IPS DF 4.7 (cell line): ENCODE results near the gene CABP7.

Experiments used
- DNase-seq: peaks from one replicate; pipeline ENCODE4 v3.0.0-alpha.2; 2013; ENCODE audit warnings: low spot score; ENCODE audit errors: extremely low read depth

Gene CABP7

DNA sequence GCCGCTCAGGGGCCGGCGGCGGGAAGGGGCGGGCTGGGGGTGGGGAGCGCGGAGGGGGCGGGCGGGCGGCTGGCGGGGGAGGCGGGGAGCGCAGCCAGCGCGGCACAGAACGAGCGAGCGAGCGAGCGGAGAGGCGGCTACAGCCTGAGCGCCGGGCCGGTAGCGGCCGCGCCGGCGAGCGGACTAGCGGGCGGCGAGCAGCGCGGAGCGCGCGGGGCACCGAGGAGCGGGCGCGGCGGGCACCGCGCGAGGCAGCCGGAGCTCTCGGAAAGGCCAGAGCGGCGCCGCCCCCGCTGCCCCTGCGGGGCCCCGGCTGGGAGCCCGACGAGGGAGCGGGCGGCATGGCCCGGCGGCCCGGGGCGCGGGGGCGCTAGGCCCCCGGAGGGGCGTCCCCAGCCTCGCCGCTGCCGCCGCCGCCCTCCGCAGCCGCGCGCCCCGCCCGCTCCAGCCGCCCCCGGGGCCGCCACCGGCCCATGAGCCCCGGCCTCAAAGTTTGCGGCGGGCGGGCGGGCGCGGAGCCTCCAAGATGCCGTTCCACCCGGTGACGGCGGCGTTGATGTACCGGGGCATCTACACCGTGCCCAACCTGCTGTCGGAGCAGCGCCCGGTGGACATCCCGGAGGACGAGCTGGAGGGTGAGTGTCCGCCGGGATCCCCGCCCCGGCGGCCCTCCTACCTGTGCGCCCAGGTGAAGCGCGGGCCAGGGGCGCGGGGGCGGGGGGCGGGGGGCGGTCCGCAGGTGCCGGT, at the start of gene CABP7:
Gene CABP7 (plus strand): TSS at position 105 of the 747 bp plus-strand sequence. CDS start 422 bp downstream, at position 527.
- no peak for DNase-seq

DNA sequence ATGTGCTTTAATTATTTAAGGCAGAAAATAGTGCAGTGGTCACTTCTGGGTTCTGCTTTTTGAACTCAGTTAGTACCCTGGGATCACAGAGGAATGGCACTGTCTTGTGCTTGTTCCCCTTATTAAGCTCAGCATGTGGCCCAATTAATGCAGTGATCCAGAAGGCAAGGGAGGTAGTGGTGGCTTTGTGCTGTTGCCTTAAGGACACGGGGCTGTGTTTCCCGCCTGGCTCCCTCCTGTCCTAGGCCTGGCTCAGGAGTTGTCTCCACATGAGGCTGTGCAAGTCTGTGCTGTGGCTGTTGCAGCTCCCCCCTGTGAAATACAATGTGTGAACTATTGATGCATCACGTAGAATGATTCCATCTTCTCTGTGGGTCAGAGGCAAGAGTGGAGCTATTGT, 49.2 kb upstream of the CABP7 start:
- no peak for DNase-seq

DNA sequence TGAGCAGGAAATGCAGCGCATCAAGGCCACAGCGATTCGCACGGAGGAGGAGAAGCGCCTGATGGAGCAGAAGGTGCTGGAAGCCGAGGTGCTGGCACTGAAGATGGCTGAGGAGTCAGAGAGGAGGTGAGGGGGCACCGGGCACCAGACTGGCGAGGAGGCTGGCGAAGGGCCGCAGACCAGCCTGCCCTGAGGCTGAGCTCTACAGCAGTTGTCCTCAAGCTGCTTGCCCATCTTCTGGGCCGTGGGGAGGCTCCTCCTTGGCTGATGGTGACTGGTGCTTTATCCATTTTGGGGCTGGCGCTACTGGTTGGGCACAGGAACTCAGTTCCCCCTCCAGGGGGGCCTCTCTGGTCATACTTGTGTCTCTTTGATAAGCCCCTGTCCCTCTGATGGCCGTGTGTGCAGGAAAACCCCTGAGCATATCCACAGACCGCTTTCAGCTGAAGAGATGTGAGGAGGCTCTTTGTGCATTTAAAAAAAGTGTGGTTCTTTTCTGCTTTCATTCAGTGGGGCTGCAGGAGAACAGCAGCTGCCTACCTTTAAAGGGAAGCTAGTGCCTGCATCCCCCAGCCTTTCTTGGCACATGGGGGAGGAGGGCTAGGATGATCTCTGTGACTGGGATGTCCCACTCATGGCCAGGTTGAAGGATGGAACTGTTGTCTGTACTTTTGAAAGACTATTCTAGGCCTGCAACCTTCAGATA, 46.3 kb upstream of the CABP7 start:
- no peak for DNase-seq

DNA sequence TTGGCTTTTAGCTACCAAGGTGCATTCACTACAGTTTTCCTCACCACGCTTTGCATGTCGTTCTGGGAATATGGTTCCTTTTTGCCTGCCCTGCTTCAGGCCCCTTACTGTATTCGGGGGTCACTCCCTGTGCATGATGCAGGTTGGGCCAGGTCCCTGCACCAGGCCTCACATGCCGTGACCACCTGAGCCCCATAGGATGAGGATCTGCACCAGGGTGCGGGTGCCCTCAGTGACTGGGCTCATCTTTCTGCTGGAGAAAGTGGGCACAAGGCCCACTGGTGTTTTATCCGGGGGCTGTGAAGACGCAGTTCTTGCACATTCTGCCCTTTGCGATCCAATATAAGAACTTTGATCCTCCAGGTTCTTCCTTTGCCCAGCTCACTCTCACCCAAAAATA, 45.7 kb upstream of the CABP7 start:
- no peak for DNase-seq

DNA sequence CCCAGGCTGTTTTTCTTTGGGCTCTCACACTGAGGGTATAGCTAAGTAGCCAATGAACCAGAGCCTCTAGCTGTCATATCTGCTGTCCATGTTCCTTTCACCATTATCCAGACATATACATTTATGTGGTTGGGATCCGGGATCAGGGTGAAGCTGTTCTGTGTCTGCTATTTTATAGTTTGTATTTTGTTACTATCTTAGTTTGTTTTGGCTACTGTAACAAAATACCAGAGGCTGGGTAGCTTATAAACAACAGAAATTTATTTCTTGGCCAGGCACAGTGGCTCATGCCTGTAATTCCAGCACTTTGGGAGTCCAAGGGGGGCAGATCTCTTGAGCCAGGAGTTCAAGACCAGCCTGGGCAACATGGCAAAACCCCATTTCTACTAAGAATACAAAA, 40.5 kb upstream of the CABP7 start:
- DNase-seq, result no peak

DNA sequence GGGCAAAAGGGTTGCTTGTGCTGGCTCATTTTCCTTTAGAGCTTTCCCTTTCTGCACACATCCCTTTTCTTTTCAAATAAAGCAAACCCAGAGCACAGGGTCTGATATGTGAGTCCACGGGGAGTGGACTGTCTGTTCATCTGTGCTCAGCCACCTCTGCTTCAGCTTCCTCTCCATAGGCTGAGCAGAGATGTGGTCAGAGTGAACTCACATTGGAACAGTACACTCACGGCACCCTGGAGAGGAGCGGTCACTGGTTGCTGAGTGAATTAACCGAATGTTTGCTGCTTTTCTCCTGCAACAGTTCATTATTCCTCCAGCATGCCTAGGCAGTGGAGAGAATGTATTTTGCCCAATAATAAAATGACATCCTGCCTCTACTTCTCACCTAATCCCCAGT, 36.3 kb upstream of the CABP7 start:
- DNase-seq, result no peak

DNA sequence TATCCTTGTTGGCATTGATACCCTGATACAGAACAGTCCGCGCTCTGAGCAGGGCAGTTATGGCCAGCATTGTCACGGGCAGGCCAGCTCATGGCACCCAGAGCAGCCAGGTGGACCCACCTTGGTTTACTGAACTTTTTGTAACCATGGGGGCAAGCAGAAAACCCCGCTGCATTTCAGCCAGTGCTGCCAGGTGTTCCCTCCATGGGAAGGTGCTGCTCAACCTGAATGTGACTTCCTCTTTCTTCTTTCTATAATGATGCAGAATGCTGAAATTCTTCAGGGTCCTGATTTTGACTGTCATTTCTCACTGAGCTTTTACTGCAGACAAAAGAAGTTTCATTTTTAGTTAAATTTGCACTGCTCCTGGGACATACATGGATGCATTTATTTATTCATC, 35.6 kb upstream of the CABP7 start:
- no peak for DNase-seq

DNA sequence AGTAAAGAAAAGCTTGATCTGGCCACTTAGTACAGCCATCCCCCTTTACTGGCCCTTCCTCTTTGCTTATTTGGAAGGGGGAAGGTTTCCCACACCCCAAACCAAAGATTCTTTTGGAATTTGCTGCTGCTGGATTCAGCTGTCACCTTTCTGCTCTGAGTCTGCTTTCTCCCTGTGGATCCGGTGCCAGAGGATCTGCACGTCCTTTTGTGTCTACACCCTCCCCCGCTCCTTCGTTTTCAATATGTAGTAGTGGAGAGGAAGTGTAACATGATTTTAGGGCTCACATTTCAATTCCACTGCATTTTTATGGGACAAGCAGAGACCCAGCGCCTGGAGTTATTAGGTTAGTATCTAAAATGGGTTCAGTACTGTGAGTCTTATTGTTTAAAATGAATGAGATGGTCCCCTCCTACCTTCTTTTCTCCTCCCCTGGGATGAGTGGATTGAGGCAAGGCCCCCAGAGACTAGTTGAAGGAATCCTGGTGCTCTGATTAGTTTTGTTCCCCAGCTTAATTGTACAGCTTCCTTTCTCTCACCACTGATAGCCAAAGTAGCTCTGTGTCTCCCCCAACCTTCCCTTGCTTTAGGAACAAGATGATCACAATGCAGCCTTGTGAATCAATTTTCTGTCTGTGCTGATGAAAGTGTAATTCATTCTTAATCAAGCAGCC, 30.5 kb upstream of the CABP7 start:
- DNase-seq, result no peak

DNA sequence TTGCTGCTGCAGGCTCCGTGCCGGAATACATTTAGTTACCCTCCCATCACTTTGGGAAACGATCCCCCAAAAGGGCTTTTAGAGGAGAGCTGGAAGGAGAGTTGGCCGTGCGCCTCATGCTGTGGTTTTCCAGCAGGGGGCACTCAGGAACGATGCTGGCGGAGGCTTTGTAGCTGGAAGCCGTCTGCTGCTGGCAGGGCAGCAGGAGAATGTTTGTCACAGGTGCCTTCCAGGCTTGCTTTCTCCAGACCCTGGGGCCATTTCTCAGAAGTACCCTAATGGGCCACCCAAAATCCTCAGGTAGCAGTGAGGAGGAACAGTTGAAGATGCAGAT, 30.0 kb upstream of the CABP7 start:
- no peak for DNase-seq

DNA sequence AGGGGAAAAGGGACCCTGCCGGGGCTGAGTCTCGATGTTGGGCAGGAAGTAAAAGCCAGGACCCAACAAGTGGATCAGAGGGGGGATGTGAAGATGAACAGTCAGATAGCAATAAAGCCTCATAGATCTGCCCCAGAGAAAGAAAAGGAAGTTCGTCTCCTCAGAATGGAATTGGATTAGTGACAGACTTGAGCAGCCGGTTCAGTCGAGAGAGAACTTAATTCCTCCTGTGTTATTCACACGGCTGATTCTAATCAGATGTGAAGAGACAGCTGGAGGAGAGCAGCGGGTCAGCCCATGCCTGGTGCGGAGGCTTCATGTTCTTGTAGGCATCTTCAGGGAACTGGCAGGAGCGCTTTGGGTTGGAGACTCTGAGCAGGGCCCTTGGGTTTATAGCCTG, 29.3 kb upstream of the CABP7 start:
- DNase-seq, result no peak

DNA sequence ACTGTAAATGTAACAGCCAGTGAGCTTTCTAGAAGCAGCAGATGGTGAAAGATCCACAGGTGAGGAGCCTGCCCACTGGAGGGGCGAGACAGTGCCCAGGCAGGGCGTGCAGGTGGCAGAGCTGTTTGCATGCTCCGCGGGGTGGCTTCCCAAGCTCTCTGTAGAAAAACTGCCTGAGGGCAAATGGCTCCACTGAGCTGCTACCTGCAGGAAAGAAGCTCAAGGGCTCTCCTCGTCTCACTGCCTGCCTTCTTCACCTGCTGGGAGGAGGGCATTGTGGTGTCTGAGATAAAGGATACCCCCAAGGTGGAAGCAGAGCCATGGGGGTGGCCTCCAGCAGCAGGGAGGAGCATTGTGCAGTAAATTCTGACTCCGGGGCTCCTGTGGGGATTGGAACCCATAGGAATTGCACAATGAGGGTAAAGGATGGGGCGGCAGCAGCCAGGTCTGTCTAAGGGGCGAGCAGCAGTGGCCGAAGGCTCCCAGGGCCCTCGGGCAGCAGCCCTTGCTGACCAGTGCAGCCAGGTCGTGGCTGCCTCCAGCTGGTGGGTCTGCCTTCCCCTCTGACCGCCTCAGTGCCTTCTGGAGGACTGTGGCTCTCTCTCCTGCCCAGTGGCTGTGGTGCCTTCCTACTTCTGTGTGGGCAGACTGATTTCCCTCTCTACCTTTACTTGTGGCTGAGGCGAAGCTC, 28.0 kb upstream of the CABP7 start:
- DNase-seq, result no peak

DNA sequence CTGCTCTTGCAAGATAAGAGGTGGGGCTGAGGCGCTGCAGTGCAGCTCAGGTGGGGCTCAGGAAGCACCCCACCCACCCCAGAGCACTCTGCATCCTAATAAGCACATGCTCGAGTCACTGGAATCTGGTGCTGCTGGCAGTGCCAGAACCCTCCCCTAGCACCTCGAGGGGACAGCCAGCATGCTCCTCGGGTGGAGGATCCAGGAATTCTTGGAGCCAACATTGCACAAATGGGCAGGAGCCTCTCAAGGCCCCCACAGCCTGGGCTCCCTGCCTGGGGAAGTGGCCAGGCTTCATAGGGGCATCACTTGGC, 27.5 kb upstream of the CABP7 start:
- no peak for DNase-seq

DNA sequence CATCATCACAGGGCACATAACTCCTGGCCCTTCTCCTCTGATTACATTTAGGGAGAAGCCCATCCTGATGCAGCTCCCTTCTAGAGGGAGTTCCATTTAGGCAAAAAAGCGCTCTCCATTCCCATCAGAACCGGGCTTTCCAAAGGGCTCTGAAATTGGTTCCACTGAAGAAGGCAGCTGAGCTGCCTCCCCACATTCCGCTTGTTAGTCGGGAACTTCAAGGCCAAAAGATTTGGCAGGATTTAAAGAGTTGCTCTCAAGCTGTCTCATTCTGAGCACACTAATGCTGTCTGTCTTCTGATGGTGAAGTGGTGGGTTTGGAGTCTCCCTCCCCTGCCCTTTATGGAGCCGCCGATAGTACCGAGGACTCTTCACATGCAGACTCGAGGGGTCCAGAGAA, 26.6 kb upstream of the CABP7 start:
- DNase-seq, result no peak

DNA sequence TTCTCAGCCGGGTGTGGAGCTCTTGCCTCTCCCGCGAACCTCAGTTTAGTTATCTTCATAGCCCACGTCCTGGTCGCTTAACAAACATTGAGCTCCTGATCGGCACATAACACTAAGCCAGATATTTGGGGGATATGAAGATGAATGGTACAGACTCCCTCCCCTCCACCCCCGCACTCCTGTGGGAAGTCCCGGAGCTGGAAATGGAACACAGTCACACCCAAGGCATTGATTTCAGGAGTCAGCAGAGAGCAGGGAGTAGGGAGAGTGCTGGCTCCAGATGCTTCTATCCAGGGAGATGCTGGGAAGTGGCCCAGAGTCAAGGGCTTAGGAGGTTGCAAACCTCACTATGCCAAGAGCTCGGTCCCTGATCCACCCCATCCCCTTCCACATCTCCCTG, 26.1 kb upstream of the CABP7 start:
- no peak for DNase-seq

DNA sequence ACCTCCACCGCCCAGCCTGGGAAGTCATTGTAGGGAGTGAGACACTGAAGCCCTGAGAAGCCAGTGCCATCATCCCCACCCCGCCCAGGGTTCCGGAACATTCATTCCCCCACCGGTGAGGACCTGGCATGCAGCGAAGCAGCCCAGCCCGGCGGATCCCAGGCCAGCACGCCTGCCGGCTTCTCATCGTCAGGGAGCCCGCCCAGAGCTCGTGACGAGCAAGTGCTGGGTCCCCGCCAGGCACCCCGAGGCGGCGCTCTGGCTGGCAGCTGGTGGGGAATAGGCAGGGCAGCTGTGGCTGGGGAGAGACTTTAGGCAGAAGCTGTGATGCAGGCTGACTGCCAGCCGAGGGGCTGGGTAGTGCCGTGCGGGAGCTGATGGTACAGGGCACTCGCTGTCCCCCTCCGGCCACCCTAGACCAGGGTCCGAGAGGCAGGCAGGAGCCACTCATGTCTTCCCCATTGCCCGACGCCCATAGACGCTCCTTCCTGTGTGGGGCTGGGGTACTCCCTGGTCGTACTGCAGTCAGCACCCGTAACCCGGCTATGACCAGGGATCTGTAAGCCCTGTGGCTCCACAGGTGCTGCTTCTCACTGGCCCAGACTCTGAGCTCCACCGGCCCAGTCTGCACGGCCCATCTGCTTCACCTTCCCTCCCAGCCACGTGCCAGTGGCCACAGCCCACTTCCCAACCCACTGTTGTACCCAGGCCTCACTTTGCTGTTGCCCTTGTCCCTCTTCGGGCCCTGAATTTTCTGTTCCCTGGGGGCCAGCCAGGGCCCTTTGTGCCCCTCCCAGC, 24.5 kb upstream of the CABP7 start:
- no peak for DNase-seq

DNA sequence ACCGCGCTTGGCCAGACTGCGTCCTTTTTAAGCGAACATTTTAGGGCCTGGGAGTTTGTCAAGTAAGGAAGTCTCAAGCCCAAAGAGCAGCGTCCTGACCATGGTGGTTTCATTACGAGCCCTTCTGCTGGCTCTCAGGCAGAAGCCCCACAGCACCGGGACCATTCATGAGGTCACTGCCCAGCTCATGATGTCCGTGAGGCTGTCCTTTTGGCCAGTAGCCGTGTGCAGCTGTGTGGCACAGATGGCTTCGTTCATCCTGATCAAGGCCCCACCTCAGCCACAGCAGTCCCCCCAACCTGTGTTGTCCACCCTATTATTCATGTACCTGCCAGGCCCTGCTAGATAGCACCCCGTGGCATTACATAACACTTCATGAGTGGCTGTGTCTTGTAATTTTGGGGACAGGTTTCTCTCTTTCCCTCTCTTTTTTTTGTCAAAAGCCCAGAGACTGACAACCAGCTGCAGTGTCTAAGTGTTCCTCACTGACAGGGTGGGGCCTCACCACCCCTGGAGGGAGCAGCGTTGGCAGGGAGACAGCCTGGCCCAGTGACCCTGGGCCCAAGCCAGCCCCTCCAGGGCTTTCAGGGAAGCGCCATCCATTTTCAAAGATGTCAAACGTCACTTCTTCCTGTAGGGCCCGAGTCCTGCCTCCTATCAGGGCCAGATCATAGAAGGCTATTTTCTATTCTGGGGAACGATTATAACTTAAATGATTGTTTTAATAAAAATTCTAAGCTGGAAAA, 21.8 kb upstream of the CABP7 start:
- DNase-seq, result no peak

DNA sequence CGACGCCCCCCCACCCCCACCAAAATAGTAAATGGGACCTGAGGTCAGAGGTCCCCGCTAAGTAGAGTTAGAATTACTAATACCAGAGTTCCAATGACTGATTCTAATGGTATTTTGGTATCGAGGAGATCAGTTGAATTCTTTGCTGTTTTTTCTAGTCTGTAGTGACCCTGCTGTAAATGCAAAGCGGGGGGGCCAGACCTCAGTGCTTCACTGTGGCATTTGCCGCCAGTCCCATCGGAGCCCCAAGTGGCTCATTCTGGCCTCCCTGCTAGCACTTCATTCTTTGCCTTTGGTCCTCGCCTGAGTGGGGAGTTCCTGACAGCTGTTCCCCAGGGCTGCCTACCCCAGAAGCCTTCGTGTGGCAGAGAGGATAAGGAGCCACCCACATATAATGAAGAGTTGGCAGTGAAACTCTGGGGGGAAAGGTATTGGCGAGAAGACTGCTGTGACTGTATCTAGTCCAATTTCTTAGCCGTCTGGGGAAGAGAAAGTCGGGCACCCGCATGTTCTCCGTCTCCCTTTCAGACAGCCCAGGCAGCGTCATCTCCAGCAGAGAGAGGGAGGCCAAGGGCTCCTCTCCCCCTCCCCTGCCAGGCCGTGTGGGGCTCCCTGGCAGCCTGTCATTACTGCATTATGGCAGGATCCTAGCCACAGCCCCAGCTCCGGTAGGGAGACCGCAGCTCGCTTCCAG, 19.4 kb upstream of the CABP7 start:
- DNase-seq, result no peak

DNA sequence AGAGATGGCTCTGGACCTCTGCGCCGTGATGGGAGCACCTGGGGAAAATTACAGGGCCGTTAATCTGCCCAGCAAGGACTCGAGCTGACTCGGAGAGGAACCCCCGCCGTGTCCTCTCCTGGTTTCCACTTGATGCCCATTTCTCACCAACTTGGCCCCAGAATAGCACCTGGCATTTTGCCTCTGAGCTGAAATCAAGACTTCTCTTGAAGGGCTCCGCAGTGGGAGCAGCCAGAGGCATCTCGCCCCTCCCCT, 19.0 kb upstream of the CABP7 start:
- no peak for DNase-seq

DNA sequence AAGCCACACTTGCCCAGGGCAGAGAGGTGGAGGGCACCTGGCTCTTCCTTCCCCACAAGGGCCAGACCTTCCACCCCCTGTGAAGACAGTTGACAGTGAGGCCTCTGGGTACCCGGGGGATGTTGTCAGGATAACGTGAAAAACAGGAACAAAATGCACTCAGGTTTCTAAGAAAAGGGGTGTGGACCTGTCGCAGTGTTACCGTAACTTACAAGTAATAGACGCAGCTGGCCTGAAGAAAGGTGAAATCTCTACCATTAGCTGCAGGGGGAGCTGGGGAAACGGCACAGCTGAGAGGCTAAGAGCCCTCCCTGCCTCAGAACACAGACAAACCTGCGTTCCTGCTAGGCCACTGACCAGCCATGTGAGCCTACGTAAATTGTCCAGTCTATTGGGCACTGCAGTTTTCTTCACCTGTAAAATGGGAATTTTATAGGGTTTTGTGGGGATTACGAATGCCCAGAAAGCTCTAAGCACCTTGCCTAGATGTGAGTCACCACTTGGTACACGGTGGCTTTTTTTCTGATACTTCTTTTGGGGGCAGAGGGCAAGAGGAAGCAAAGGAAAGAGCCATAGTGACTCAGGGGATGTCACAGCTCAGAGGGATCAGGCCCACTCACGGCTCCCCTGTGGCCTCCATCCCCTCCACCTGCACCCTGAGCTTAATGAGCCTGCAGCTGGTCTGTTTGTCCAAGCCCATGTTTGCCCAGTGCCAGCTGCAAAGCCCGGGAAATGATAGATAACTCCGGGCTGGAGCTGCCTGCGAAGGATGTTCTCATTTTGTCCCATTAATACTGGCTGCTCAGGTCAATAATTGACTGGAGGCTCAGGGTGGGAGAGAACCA, 18.4 kb upstream of the CABP7 start:
- DNase-seq, result no peak
